ENCODE measurements around the gene OR6X1.

OR6X1 gene

GRCh38 chr11:123754101-123754568 lies at the start of gene OR6X1:
Gene OR6X1 (minus strand): TSS chr11:123754518. CDS start chr11:123754518, 0 bp downstream.
- in situ Hi-C loops (cut with MboI; ENCODE audit: low pct_unique_long_range_greater_than_20kb, low sequenced_read_pairs, unreplicated experiment): no loop called here
- DNase-seq (ENCODE audit: low spot score): no peak
- TF ChIP-seq CTCF (IDR thresholded peaks at IDR 0.05; ENCODE audit: extremely low read depth, insufficient read depth, missing control alignments): no peak

GRCh38 chr11:123801765-123802164 lies 47.4 kb upstream of the OR6X1 start:
- no peak for DNase-seq (ENCODE audit: low spot score)
- no peak for TF ChIP-seq CTCF (IDR thresholded peaks at IDR 0.05; ENCODE audit: extremely low read depth, insufficient read depth, missing control alignments)
- in situ Hi-C loops (cut with MboI; ENCODE audit: low pct_unique_long_range_greater_than_20kb, low sequenced_read_pairs, unreplicated experiment): no loop called here

- in situ Hi-C loops (cut with MboI; ENCODE audit: low pct_unique_long_range_greater_than_20kb, low sequenced_read_pairs, unreplicated experiment): no loop called here
- no peak for TF ChIP-seq CTCF (IDR thresholded peaks at IDR 0.05; ENCODE audit: extremely low read depth, insufficient read depth, missing control alignments)
- no peak for DNase-seq (ENCODE audit: low spot score)
Measured at GRCh38 chr11:123800036-123800435, 45.7 kb upstream of the OR6X1 start.

- DNase-seq (ENCODE audit: low spot score): no peak
- in situ Hi-C loops (cut with MboI; ENCODE audit: low pct_unique_long_range_greater_than_20kb, low sequenced_read_pairs, unreplicated experiment): no loop called here
- TF ChIP-seq CTCF (IDR thresholded peaks at IDR 0.05; ENCODE audit: extremely low read depth, insufficient read depth, missing control alignments): no peak
Measured at GRCh38 chr11:123799438-123799837, 45.1 kb upstream of the OR6X1 start.

GRCh38 chr11:123798513-123799252 lies 44.4 kb upstream of the OR6X1 start:
- in situ Hi-C loops (cut with MboI; ENCODE audit: low pct_unique_long_range_greater_than_20kb, low sequenced_read_pairs, unreplicated experiment): no loop called here
- no peak for TF ChIP-seq CTCF (IDR thresholded peaks at IDR 0.05; ENCODE audit: extremely low read depth, insufficient read depth, missing control alignments)
- no peak for DNase-seq (ENCODE audit: low spot score)

GRCh38 chr11:123798079-123798478 lies 43.8 kb upstream of the OR6X1 start:
- TF ChIP-seq CTCF (IDR thresholded peaks at IDR 0.05; ENCODE audit: extremely low read depth, insufficient read depth, missing control alignments): no peak
- in situ Hi-C loops (cut with MboI; ENCODE audit: low pct_unique_long_range_greater_than_20kb, low sequenced_read_pairs, unreplicated experiment): no loop called here
- no peak for DNase-seq (ENCODE audit: low spot score)

Data from GM13977 (cell line).